ENCODE results near the gene CDC42BPB.
"Not testable (repeated sequence)": the region's sequence is repeated elsewhere in the genome, so short reads cannot be mapped to it uniquely, and the experiment has no call there.

The CDC42BPB gene

GRCh38 chr14:103028161-103028767, 29.1 kb downstream of the CDC42BPB start:
- in situ Hi-C loops (cut with MboI; ENCODE audit: low pct_unique_long_range_greater_than_20kb, low sequenced_read_pairs), result no loop called here
- DNase-seq, result peak; percentile 47

- in situ Hi-C loops (cut with MboI; ENCODE audit: low pct_unique_long_range_greater_than_20kb, low sequenced_read_pairs), result no loop called here
- DNase-seq, result no peak
Measured at GRCh38 chr14:103027451-103027850, 29.9 kb downstream of the CDC42BPB start.

GRCh38 chr14:103026988-103027387, 30.4 kb downstream of the CDC42BPB start:
- DNase-seq, result no peak
- in situ Hi-C loops (cut with MboI; ENCODE audit: low pct_unique_long_range_greater_than_20kb, low sequenced_read_pairs), result no loop called here

GRCh38 chr14:103026196-103026595, 31.2 kb downstream of the CDC42BPB start:
- in situ Hi-C loops (cut with MboI; ENCODE audit: low pct_unique_long_range_greater_than_20kb, low sequenced_read_pairs); DNase-seq: not testable (repeated sequence)

GRCh38 chr14:103023881-103024473, 33.4 kb downstream of the CDC42BPB start:
- DNase-seq, result peak; percentile 41
- in situ Hi-C loops (cut with MboI; ENCODE audit: low pct_unique_long_range_greater_than_20kb, low sequenced_read_pairs), result no loop called here

GRCh38 chr14:103022685-103023044, 34.7 kb downstream of the CDC42BPB start:
- no peak for DNase-seq
- in situ Hi-C loops (cut with MboI; ENCODE audit: low pct_unique_long_range_greater_than_20kb, low sequenced_read_pairs), result no loop called here

- in situ Hi-C loops (cut with MboI; ENCODE audit: low pct_unique_long_range_greater_than_20kb, low sequenced_read_pairs), result no loop called here
- DNase-seq, result no peak
Measured at GRCh38 chr14:103022002-103022684, 35.2 kb downstream of the CDC42BPB start.

GRCh38 chr14:103021684-103022001, 35.7 kb downstream of the CDC42BPB start:
- in situ Hi-C loops (cut with MboI; ENCODE audit: low pct_unique_long_range_greater_than_20kb, low sequenced_read_pairs), result no loop called here

GRCh38 chr14:103020271-103021170, 36.8 kb downstream of the CDC42BPB start:
- in situ Hi-C loops (cut with MboI; ENCODE audit: low pct_unique_long_range_greater_than_20kb, low sequenced_read_pairs), result no loop called here
- DNase-seq, result no peak

More at GRCh38 chr14:103021684-103022001, 35.7 kb downstream of the CDC42BPB start:
- DNase-seq, result no peak

- no peak for DNase-seq
- in situ Hi-C loops (cut with MboI; ENCODE audit: low pct_unique_long_range_greater_than_20kb, low sequenced_read_pairs), result no loop called here
Measured at GRCh38 chr14:103019826-103020225, 37.5 kb downstream of the CDC42BPB start.

GRCh38 chr14:103019236-103019635, 38.1 kb downstream of the CDC42BPB start:
- in situ Hi-C loops (cut with MboI; ENCODE audit: low pct_unique_long_range_greater_than_20kb, low sequenced_read_pairs), result no loop called here
- no peak for DNase-seq

GRCh38 chr14:103016594-103016993, 40.8 kb downstream of the CDC42BPB start:
- in situ Hi-C loops (cut with MboI; ENCODE audit: low pct_unique_long_range_greater_than_20kb, low sequenced_read_pairs), result no loop called here
- no peak for DNase-seq

- in situ Hi-C loops (cut with MboI; ENCODE audit: low pct_unique_long_range_greater_than_20kb, low sequenced_read_pairs), result no loop called here
- no peak for DNase-seq
Measured at GRCh38 chr14:103016071-103016470, 41.3 kb downstream of the CDC42BPB start.

- in situ Hi-C loops (cut with MboI; ENCODE audit: low pct_unique_long_range_greater_than_20kb, low sequenced_read_pairs), result no loop called here
- no peak for DNase-seq
Measured at GRCh38 chr14:103015426-103015825, 41.9 kb downstream of the CDC42BPB start.

GRCh38 chr14:103014466-103015228, 42.7 kb downstream of the CDC42BPB start:
- in situ Hi-C loops (cut with MboI; ENCODE audit: low pct_unique_long_range_greater_than_20kb, low sequenced_read_pairs), result no loop called here
- peak; percentile 77 for DNase-seq

- no peak for DNase-seq
- in situ Hi-C loops (cut with MboI; ENCODE audit: low pct_unique_long_range_greater_than_20kb, low sequenced_read_pairs), result no loop called here
Measured at GRCh38 chr14:103013028-103013427, 44.3 kb downstream of the CDC42BPB start.

- no peak for DNase-seq
- in situ Hi-C loops (cut with MboI; ENCODE audit: low pct_unique_long_range_greater_than_20kb, low sequenced_read_pairs), result no loop called here
Measured at GRCh38 chr14:103009559-103009958, 47.8 kb downstream of the CDC42BPB start.

- in situ Hi-C loops (cut with MboI; ENCODE audit: low pct_unique_long_range_greater_than_20kb, low sequenced_read_pairs), result no loop called here
- DNase-seq, result no peak
Measured at GRCh38 chr14:103008768-103009357, 48.5 kb downstream of the CDC42BPB start.

- in situ Hi-C loops (cut with MboI; ENCODE audit: low pct_unique_long_range_greater_than_20kb, low sequenced_read_pairs), result no loop called here
- DNase-seq, result no peak
Measured at GRCh38 chr14:103008126-103008525, 49.2 kb downstream of the CDC42BPB start.

All from KBM-7 (cell line).